HG03095 (cell line): ENCODE results near the gene WNK2.
"Not testable (repeated sequence)": the region's sequence is repeated elsewhere in the genome, so short reads cannot be mapped to it uniquely, and the experiment has no call there.

Experiments used
- ATAC-seq: cut with Tn5 transposase; IDR thresholded peaks from one replicate; pipeline ENCODE4 v1.9.1; 2021; ENCODE audit warnings: moderate library complexity; ENCODE audit not compliant: unreplicated experiment

WNK2 gene

DNA sequence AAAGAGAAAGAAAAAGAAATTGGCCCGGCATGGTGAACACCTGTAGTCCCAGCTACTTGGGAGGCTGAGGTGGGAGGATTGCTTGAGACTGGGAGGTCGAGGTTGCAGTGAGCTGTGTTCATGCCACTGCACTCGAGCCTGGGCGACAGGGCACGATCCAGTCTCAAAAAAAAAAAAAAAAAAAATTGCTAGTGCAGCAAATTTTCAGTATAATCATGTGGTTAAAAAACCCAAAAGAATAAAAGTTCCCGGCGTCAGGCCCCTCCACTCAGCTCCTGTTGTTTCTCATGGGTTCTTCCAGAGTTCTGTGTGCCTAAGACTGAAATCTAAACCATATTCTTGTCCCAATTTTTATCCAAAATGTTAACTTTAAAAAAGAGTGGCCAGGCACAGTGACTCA lies 49.1 kb downstream of the WNK2 start:
- no peak for ATAC-seq

DNA sequence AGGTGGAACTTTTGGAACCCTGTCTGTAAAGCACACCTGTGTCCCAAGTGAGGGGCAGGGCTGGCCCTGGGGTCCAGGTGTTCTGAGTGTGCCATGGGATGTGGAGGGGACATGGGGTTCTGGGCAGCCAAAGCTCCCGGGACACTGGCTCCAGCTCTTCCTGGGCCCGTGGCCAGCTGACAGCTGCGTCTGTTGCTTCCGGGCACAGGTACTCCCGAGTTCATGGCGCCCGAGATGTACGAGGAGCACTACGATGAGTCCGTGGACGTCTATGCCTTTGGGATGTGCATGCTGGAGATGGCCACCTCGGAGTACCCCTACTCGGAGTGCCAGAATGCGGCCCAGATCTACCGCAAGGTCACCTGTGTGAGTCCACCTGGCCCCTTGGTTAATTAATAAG lies 50.7 kb downstream of the WNK2 start:
- ATAC-seq: no peak

DNA sequence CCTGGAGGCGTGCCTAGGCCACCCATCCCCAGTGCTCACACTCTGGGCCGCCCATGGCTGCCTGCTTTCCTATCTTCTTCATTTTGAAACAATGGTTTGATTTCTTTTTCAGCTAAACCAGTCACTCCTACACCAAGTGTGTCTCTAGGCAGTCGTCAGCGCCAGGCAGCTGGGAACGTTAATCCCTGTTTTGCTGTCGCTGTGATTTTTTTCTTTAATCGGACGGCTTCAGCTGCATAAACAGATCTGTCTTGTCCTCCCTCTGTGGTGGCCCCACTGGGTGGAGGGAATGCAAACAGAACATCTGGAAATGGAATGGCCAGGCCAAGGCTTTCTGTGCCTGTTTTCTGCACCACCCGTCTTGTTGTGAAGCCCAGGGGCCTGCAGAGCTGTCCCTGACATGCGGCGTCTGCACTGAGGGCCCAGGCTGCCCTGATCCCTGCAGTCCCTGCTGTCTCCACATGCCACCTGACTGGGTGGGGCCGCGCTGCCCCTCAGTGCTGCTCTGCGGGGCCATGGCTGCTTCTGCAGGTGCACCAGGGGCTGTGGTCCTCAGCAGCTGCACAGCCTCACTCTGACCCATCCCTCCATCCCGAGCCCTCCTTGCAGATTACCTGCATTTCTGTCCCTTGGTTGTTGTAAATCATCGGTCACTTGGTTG lies 51.5 kb downstream of the WNK2 start:
- ATAC-seq: no peak

DNA sequence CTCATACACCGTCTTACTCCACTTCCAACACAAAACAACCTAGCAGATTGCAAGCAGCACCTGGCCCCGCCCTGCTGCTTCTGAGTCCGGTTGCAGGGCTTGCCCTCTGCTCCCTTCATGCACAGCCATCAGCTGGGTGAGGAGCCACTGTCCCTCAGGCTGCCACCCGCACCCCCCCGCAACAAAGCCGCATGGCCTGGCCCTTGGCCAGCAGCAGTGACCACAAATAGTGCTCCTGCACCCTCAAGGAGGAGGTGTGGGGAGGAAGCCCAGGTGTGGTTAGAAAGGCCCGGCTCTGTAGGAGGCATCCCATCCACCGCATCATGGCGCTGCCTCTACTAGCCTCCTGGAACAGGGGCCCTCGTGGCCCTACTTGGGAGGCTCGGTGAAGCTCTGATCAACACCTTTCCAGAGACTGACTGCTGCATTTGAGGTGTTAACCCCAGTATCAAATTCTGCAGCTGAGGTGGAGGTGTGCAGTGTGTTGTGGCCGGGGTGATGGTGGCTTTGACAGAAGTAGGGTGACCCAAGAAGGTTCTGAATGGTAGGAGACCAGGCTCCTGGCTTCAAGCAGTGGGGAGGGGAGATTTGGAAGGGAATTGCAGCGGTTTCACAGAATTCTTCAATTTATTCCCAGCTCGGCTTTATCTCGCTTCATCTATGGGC lies 52.7 kb downstream of the WNK2 start:
- no peak for ATAC-seq

DNA sequence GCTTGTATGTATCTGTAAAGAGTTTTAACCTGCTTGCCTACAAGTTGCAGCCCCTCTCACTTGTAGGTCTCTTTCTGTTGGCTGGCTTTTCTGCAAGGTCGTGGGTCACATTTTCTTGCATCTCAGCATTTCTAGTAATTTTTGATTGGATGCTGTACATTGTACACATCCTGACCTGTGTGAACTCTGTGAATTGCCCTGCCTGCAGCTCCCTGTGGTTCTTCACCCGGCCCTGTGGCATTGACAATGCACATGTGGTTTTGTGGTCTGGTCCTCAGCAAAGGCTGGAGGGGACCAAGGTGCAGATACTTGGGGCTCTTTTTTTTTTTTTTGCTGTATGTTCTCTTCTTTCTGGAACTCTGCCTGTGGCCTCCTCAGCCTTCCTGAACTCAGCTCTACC lies 53.6 kb downstream of the WNK2 start:
- no peak for ATAC-seq

DNA sequence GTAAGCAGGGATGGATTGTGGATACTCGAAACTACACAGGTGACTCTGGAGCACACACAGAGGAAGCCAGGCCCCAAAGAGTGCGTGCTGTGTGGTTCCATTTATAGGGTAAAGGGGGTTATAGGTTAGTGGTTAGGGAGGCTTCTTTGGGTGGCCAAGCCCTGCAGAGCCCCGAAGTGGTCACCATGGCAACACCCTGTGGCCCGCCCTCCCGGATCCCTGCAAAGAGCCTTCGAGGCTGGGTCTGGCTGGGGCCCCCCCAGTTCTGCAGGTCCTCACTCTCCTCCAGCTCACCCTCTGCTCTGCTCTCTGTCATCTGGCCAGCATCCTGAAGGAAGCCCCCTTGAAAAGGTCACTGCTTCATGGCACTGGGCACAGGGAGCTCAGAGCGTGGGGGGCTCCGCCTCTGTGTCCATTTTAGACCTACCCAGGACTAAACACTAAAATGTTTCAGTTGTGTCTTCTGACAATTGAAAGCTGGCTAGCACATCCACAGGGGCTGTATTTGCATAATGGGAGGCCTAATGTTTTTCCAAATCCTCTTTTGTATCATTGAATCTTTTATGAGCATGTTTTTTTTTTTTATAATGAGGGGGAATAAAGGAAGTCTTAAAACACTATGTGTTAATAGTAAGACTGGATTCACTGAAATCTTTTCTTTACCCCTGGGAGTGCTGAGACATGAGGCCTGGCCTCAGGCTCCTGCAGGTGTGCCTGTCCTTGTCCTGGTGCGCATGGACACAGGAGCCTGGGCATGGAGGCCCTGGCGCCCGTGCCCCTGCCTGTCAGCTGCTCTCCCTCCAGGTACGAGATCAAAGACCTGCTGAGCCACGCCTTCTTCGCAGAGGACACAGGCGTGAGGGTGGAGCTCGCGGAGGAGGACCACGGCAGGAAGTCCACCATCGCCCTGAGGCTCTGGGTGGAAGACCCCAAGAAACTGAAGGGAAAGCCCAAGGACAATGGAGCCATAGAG lies 55.3 kb downstream of the WNK2 start:
- no peak for ATAC-seq

DNA sequence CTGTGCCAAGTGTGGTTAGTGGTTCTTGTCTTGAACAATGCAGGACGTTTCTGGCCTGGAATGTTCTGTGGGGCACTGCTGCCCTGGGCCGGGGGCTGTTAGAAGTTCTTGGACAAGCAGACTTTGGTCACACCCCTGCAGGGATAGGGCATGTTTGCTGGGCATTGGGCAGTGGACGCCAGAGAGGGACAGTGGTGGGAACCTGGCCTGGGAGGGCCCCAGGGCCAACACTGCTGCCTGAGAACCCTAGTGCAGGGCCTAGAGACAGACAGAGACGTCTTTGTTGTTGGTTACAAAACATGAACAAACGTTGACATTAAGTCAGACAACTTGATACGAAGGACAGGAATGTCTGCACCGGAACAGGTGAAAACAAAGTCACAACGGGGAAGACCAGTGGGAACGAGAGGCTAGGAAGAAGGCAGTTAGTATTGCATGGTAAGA lies 57.0 kb downstream of the WNK2 start:
- ATAC-seq: no peak

DNA sequence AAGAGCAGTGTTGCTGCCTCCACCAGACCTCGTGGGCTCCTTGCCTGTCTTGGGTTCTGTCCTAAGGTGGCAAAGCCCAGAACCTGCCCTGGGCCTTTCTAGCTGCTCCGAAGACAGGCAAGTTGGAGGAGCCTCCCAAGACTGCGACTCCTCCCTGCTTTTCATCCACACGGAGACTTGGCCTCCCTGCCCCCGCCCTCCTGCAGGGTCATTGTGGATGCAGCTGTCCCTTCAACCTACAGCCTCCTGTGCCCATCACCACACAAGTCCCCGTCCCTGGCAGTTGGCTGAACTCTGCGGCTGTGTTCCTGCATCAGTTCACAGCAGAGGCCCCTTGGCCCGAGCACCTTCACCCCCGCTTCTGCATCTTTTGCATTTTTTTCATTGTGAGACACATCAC lies 59.2 kb downstream of the WNK2 start:
- ATAC-seq: no peak

DNA sequence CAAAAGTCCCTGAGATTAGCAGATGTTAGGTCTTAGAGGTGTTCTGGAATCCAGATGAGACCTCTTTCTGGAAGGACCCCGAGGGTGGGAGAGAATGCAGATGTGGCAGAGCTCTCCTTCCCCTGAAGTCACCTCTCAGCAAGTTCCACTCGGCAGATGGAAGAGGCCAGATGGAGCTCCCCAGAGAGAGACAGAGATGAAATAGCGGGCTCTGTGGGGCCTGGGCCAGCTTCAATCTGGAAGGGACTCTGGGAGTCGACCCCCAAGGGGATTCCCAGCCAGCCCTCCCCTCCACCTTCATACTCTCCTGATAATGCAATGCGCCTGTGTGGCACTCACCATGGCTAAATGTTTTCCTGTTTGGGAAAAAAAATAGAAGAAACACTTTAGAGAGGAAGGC lies 60.2 kb downstream of the WNK2 start:
- ATAC-seq: no peak

DNA sequence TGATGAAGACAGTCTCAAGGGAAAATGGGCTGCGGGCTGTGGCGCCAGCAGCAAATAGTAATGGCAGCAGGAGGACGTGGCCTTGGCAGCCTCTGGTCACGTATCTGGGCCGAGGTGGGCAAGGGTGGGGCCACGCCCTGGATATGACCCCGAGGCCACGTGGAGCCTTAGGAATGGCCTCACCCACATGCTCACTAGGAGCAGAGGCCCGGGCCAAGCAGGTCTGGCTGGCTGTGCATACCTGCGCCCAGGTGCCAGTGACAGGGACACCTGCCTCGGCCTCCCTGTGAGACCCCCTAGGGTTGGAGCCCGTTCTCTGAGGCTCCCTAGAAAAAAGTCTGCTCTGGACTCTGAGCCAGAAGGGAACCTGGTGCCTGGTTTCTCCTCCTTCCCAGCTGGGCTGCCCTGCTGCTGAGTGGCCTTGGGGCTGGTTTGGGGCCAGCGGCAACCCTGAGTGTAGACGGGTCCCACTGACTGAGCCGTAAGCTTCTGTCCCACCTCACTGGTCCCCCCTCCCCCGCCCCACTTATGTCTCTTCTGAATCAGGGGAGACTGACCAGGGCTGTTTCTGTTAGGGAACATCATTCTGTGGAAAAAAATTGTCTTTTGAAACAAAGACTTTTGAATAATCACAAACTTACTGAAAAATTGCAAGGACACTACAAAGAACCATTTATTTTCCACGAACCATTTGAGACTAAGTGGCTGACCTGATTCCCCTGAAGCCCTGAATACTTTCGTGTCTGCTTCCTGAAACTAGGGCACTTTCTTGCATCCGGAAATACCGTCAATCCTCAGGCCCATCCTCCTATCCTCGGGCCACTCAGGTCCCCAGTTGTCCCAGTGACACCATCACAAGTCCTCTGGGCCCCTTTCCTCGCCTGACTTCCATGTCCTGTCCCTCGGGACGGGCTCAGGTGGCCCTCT lies 60.8 kb downstream of the WNK2 start:
- ATAC-seq: no peak

DNA sequence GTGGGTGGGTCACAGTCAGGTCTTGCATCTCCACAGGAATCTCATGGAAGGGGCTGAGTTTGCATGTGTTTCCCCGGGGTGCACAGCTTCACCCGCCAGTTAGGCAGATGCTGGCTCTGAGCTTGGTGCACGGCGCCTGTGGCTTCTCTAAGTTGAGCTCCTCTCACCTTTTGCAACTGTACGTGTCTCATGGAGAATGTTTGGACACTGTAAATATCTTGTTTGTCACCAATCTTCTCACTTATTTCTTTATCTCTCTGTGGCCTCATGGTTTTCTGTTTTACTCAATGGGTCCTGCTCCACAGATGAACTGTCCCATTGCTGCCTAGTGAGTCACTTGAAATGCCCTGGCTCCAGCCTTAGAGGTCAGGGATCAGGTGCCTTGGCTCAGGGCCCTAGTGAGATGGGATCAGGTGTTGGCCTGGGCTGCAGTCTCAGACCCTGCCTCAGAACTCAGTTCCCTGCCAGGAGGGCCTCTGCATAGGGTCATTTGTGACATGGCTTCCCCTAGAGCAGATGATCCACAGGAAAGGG lies 61.6 kb downstream of the WNK2 start:
- no peak for ATAC-seq

DNA sequence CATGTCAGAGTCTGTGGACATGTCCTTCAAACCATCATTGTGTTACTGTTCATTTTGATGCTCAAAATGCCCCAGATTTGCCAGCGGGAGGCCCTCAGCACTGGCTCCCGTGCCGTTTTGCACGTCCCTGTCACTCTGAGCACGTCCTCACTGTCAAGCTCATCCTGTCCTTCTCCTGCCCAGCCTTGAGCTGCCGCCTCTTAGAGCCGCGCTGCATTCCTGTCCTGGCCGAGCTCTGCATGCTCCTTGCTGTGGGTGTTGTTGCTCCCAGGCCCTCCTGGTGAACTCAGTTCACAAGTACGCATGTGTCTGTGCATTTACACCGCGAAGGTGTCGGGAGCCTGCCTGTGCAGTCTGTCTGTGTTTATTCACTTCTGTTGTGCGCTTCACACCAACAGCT lies 62.2 kb downstream of the WNK2 start:
- no peak for ATAC-seq

DNA sequence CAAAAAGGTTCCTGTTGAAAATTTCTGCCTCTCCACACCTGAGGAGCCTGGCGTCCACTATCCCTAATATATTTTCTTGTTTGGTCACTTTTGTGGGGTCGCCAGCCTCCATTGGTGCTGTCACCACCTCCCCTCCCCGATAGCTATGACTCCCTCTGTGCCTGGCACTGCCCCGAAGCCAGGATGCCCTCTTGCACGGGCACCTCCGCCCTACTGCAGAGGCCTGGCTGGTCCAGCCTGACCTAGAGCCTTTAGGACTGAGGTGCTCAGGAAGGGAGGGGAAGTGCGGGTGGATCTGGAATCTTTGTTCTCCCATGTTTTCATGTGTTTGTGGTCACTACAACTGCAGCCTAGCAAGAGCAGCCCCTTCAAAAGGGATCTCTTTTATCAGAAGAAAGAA lies 62.6 kb downstream of the WNK2 start:
- ATAC-seq: no peak

DNA sequence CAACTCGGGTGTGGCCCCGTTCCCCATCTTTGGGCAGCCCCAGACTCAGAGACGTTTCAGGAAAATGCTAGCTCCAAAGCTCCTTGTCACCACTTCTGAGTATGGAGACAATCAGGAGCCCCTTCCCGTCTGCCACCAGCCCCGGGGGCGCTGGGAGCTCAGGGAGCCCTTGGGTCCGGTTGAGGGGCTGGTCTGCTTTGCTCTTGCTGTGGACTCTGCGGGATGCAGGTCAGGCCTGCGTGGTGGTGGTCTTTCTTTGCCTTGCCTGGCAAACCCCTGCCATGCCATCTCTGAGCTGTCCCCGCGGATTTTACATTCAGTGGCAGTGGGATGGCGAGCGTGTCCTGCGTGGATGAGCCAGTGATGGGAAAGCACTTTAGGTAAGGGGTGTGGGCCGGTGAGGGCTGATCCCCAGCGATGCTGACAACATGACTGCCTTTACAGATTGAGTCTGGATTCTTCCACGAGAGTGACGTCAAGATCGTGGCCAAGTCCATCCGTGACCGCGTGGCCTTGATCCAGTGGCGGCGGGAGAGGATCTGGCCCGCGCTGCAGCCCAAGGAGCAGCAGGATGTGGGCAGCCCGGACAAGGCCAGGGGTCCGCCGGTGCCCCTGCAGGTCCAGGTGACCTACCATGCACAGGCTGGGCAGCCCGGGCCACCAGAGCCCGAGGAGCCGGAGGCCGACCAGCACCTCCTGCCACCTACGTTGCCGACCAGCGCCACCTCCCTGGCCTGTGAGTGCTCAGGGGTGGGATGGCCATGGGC lies 63.3 kb downstream of the WNK2 start:
- ATAC-seq: no peak

DNA sequence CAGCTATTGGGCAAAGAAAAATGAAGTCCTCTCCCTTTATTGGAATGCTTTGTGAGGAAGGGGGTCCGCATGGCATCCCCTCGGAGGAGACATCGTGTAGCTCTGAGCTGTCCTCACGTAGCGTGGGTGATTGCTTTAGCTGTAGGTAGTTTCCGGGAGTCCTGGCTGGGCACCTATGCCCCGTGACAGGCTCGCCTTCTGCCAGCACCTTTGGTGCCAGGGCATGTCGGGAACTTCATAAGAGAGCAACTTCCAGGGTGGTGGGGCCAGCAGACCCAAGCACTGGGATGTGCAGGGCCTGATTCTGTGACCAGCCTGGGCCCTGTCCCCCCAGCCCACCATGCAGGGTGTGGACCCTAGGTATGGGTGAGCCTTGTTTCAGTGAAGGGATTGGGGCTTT lies 64.0 kb downstream of the WNK2 start:
- no peak for ATAC-seq

DNA sequence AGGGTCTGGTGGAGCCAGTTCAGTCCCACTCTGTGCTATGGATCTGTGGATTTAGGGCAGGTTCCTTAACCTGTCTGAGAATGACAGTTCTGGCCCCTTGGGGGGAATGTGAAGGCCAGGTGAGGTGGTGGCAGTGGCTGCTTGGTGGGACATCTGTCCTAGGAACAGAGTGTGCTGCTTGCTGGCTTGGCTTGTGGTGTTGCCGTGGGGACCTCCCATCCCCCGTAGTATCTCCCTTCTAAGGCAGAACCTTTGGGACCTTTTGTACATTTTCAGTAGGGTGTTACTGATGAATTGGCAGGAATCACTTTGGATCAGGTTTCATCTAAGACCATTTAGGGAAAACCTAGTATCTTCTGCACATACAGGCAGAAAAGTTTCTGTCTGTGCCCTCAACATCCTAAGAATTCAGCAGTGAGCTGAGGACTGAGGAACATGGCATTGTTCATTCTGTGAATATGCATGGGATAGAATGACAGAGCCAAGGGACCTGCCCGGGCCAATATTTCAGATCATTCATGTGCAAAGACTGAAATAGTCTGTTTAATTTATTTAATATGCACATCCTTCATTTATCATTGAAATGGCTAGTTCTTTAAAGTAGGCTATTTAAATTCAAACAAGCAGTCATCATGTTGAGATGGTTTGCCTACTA lies 64.6 kb downstream of the WNK2 start:
- no peak for ATAC-seq

DNA sequence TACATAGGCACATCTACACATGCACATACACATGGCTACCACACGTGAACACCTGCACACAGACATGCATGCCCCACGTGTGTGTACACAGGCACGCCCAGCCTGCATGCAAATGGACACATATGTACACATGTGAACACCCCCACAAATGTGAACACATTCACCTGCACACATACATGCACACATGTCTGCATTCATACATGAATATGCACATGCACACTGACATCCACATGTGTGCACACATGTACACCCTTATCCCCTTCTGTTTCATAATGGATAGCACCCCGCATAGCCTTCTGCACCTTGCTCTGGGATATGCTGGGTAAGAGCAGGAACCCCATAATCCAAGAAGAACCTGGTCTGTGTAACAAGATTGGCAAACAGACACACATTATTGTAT lies 66.2 kb downstream of the WNK2 start:
- no peak for ATAC-seq

DNA sequence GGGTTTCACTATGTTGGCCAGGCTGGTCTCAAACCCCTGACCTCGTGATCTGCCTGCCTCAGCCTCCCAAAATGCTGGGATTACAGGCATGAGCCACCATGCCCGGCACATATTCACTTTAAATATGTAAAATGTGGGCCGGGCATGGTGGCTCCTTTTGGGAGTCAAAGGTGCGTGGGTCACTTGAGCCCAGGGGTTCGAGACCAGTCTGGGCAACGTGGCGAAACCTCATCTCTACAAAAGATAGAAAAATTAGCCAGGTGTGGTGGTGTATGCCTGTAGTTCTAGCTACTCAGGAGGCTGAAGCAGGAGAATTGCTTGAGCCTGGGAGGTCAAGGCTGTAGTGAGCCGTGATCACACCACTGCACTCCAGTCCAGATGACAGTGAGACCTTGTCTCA lies 67.4 kb downstream of the WNK2 start:
- ATAC-seq: not testable (repeated sequence)

DNA sequence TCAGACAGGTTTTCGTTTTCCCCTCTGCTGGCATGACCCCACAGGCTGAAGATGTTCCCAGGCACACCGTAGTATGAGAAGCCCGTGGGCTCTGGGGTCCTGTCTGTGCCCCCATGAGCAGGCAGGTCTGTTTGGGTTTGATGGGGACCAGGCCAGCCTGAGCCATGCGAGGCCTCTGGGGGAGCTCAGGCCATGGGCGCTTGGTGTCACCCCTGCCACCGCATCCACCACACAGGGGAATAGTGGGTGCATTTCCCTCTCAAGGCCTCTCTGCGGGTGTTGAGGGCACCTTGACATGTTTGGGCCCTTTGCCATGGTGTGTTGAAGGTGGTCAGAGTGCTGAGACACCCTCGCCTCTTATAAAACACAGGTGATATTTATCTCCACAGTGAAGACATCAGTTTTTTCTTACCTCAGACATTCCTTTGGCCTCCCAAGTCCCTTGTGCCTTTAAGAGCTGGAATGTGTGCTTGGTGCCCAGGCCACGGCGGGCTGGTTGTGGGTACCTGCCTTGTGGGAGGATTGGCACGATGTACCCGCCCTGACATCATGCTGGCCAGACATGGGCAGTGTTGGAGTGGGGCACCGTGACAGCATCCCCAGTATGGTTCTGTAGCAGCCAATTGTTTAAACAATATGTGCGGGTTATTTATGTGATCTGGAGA lies 68.3 kb downstream of the WNK2 start:
- ATAC-seq: no peak
